H7 (cell line): ENCODE measurements around the gene TRIM71. TPM values are rescaled to one million over a fixed set of nuclear protein-coding genes. Genes with fewer than 3 reads are reported as not detected.
"Not testable (repeated sequence)": the region's sequence is repeated elsewhere in the genome, so short reads cannot be mapped to it uniquely, and the experiment has no call there.

Source experiments
- DNase-seq: peaks from one replicate; pipeline ENCODE4 v3.0.0; 2012
- H3K27me3 ChIP-seq: 2 replicates; pipeline ENCODE4 v1.6.0; 2011; ENCODE audit warnings: mild to moderate bottlenecking, low read length; ENCODE audit not compliant: control insufficient read depth, insufficient read depth
- H3K36me3 ChIP-seq: replicated peaks from 2 replicates; pipeline ENCODE4 v1.5.1; 2011; ENCODE audit warnings: low read length; ENCODE audit not compliant: control insufficient read depth, insufficient read depth
- H3K4me3 ChIP-seq: 2 replicates; pipeline ENCODE4 v1.5.1; 2011; ENCODE audit warnings: low read depth, mild to moderate bottlenecking, control low read depth, low read length, moderate library complexity; ENCODE audit not compliant: insufficient read depth
- total RNA-seq: library from RNA; depleted of rRNA; stranded (reverse); fragments of >200 nt; shearing (Covaris generic); gene quantifications from 2 replicates; pipeline ENCODE4 v1.2.3, GENCODE V29; 2014; rRNA removed

TRIM71 gene
- 105 and 151 TPM in 2 replicates for total RNA-seq

GRCh38 chr3:32817558-32818228, at the start of gene TRIM71:
TSS of gene TRIM71 (plus strand) at chr3:32817997. CDS start at chr3:32818081, 84 bp downstream.
- peak; percentile 63 for DNase-seq
- no peaks in the 10 kb centered on the region for H3K27me3 ChIP-seq
- peaks cover 28% of the 10 kb centered on the region for H3K36me3 ChIP-seq
- peak within 1 kb of the TSS; percentile 99 for H3K4me3 ChIP-seq

GRCh38 chr3:32778389-32778788, 39.4 kb upstream of the TRIM71 start:
- H3K27me3 ChIP-seq: no peaks in the 10 kb centered on the region
- peaks cover 1% of the 10 kb centered on the region for H3K36me3 ChIP-seq
- no peak for DNase-seq
- no peak overlapping the region for H3K4me3 ChIP-seq

GRCh38 chr3:32780071-32780734, 37.6 kb upstream of the TRIM71 start:
- DNase-seq: no peak
- no peak overlapping the region for H3K4me3 ChIP-seq

GRCh38 chr3:32780735-32781210, 37.0 kb upstream of the TRIM71 start:
- no peaks in the 10 kb centered on the region for H3K27me3 ChIP-seq
- H3K4me3 ChIP-seq: peak overlapping the region; percentile 49
- peak; percentile 95 for DNase-seq
- H3K36me3 ChIP-seq: no peaks in the 10 kb centered on the region; the same call in 1 of the 2 replicates

More at GRCh38 chr3:32780071-32780734, 37.6 kb upstream of the TRIM71 start:
- H3K27me3 ChIP-seq: no peaks in the 10 kb centered on the region
- no peaks in the 10 kb centered on the region; the same call in 1 of the 2 replicates for H3K36me3 ChIP-seq

- Histone ChIP-seq H3K36me3 (no peaks in the 10 kb centered on the region; the same call in 1 of the 2 replicates), H3K4me3 (peak overlapping the region; percentile 49), H3K27me3 (no peaks in the 10 kb centered on the region)
- DNase-seq: peak; percentile 95
Measured at GRCh38 chr3:32781211-32781968, 36.4 kb upstream of the TRIM71 start.

GRCh38 chr3:32781969-32782270, 35.9 kb upstream of the TRIM71 start:
- H3K27me3 ChIP-seq, H3K4me3 ChIP-seq: not testable (repeated sequence)

GRCh38 chr3:32782407-32782806, 35.4 kb upstream of the TRIM71 start:
- DNase-seq: peak; percentile 36
- H3K36me3 ChIP-seq: no peaks in the 10 kb centered on the region; the same call in 1 of the 2 replicates
- H3K4me3 ChIP-seq: no peak overlapping the region
- H3K27me3 ChIP-seq: no peaks in the 10 kb centered on the region

More at GRCh38 chr3:32781969-32782270, 35.9 kb upstream of the TRIM71 start:
- not testable (repeated sequence) for DNase-seq, H3K36me3 ChIP-seq

GRCh38 chr3:32791833-32792232, 26.0 kb upstream of the TRIM71 start:
- DNase-seq: no peak
- Histone ChIP-seq H3K27me3 (no peaks in the 10 kb centered on the region), H3K4me3 (no peak overlapping the region), H3K36me3 (no peaks in the 10 kb centered on the region)

- no peaks in the 10 kb centered on the region for H3K36me3 ChIP-seq
- H3K4me3 ChIP-seq: peak overlapping the region; percentile 16; the same call in 1 of the 2 replicates
- DNase-seq: no peak
Measured at GRCh38 chr3:32794487-32795308, 23.1 kb upstream of the TRIM71 start.

GRCh38 chr3:32796384-32796950, 21.3 kb upstream of the TRIM71 start:
- H3K4me3 ChIP-seq: peak overlapping the region; percentile 36; the same call in 1 of the 2 replicates
- not testable (repeated sequence) for DNase-seq, H3K27me3 ChIP-seq, H3K36me3 ChIP-seq

More at GRCh38 chr3:32794487-32795308, 23.1 kb upstream of the TRIM71 start:
- no peaks in the 10 kb centered on the region for H3K27me3 ChIP-seq

- no peak for DNase-seq
- Histone ChIP-seq H3K36me3 (no peaks in the 10 kb centered on the region), H3K27me3 (no peaks in the 10 kb centered on the region), H3K4me3 (no peak overlapping the region)
Measured at GRCh38 chr3:32797776-32798175, 20.0 kb upstream of the TRIM71 start.

GRCh38 chr3:32801440-32801839, 16.4 kb upstream of the TRIM71 start:
- H3K27me3 ChIP-seq, DNase-seq, H3K4me3 ChIP-seq, H3K36me3 ChIP-seq: not testable (repeated sequence)

GRCh38 chr3:32813180-32813579, 4.6 kb upstream of the TRIM71 start:
- peak; percentile 63 for DNase-seq
- Histone ChIP-seq H3K36me3 (peaks cover 1% of the 10 kb centered on the region), H3K4me3 (no peak overlapping the region), H3K27me3 (no peaks in the 10 kb centered on the region)

GRCh38 chr3:32814361-32814760, 3.4 kb upstream of the TRIM71 start:
- Histone ChIP-seq H3K27me3 (no peaks in the 10 kb centered on the region), H3K4me3 (no peak overlapping the region), H3K36me3 (peaks cover 11% of the 10 kb centered on the region)
- DNase-seq: no peak
